T-helper 17 cell (primary cell): ENCODE data around the gene KIF9. TPM values are rescaled to one million over a fixed set of nuclear protein-coding genes. Genes with fewer than 3 reads are reported as not detected.
"Not testable (repeated sequence)": the region's sequence is repeated elsewhere in the genome, so short reads cannot be mapped to it uniquely, and the experiment has no call there.

Source experiments
- ATAC-seq: fragments of 150-1000 bp; cut with Tn5 transposase; 2 replicates; pipeline ENCODE4 v1.10.0; 2021; ENCODE audit warnings: mild to moderate bottlenecking, moderate library complexity
- DNase-seq, 3 donors: peaks; one replicate each; pipeline versions ENCODE4 v3.0.0 to v3.0.0-alpha.2; 2020 to 2021
- H3K9me3 ChIP-seq: one replicate; pipeline ENCODE4 v1.7.0; 2013; ENCODE audit warnings: low read length, mild to moderate bottlenecking; ENCODE audit not compliant: control insufficient read depth, poor library complexity, severe bottlenecking
- H3K27ac Mint-ChIP-seq: one replicate; pipeline ENCODE4 v1.8.0; 2022; ENCODE audit warnings: mild to moderate bottlenecking, moderate library complexity, mixed read lengths
- H3K27me3 Mint-ChIP-seq: one replicate; pipeline ENCODE4 v1.8.0; 2022; ENCODE audit warnings: mixed read lengths
- H3K36me3 Mint-ChIP-seq: one replicate; pipeline ENCODE4 v1.8.0; 2022; ENCODE audit warnings: low read depth, mixed read lengths
- H3K4me1 Mint-ChIP-seq: one replicate; pipeline ENCODE4 v1.8.0; 2022; ENCODE audit warnings: mild to moderate bottlenecking, mixed read lengths
- H3K4me3 Mint-ChIP-seq: one replicate; pipeline ENCODE4 v1.8.0; 2022; ENCODE audit warnings: mild to moderate bottlenecking, moderate library complexity, mixed read lengths
- total RNA-seq, 4 donors: library from RNA in 2 of 4; stranded (reverse) in 2 of 4; gene quantifications; one replicate each; pipeline ENCODE4 v1.2.3 and lab custom pipeline; 2022 to 2026

KIF9 gene
- total RNA-seq, 2 donors from 2014 or later, result 15.3 to 24.6 TPM

- no peaks in the 10 kb centered on the region for H3K27me3 Mint-ChIP-seq
- no peak overlapping the region for H3K27ac Mint-ChIP-seq
- DNase-seq (no peak), ATAC-seq (no peak)
- H3K36me3 Mint-ChIP-seq, result peaks cover 12% of the 10 kb centered on the region
- H3K4me1 Mint-ChIP-seq, result peaks cover 28% of the 10 kb centered on the region
- no peak overlapping the region for H3K4me3 Mint-ChIP-seq
- H3K9me3 ChIP-seq, result no peaks in the 10 kb centered on the region
Measured at GRCh38 chr3:47306022-47306421, 23.4 kb upstream of the KIF9 start.

- no peak for ATAC-seq
- Mint-ChIP-seq H3K4me3 (no peak overlapping the region), H3K4me1 (peaks cover 37% of the 10 kb centered on the region), H3K36me3 (peaks cover 4% of the 10 kb centered on the region), H3K27me3 (no peaks in the 10 kb centered on the region), H3K27ac (peak overlapping the region; percentile 49)
- no peak for DNase-seq
- H3K9me3 ChIP-seq, result no peaks in the 10 kb centered on the region
Measured at GRCh38 chr3:47301456-47301855, 18.9 kb upstream of the KIF9 start.

- H3K9me3 ChIP-seq, result no peaks in the 10 kb centered on the region
- Mint-ChIP-seq H3K36me3 (peaks cover 6% of the 10 kb centered on the region), H3K4me3 (no peak overlapping the region), H3K4me1 (peaks cover 47% of the 10 kb centered on the region), H3K27ac (peak overlapping the region; percentile 53), H3K27me3 (no peaks in the 10 kb centered on the region)
- ATAC-seq, result peak; percentile 12
- DNase-seq, result no peak
Measured at GRCh38 chr3:47299381-47300318, 17.1 kb upstream of the KIF9 start.

- H3K4me1 Mint-ChIP-seq, result peaks cover 56% of the 10 kb centered on the region
- peaks cover 6% of the 10 kb centered on the region for H3K36me3 Mint-ChIP-seq
- ATAC-seq, result no peak
- no peak for DNase-seq
- no peak overlapping the region for H3K27ac Mint-ChIP-seq
- H3K9me3 ChIP-seq, result no peaks in the 10 kb centered on the region
- no peaks in the 10 kb centered on the region for H3K27me3 Mint-ChIP-seq
- no peak overlapping the region for H3K4me3 Mint-ChIP-seq
Measured at GRCh38 chr3:47298439-47298838, 15.8 kb upstream of the KIF9 start.

DNA sequence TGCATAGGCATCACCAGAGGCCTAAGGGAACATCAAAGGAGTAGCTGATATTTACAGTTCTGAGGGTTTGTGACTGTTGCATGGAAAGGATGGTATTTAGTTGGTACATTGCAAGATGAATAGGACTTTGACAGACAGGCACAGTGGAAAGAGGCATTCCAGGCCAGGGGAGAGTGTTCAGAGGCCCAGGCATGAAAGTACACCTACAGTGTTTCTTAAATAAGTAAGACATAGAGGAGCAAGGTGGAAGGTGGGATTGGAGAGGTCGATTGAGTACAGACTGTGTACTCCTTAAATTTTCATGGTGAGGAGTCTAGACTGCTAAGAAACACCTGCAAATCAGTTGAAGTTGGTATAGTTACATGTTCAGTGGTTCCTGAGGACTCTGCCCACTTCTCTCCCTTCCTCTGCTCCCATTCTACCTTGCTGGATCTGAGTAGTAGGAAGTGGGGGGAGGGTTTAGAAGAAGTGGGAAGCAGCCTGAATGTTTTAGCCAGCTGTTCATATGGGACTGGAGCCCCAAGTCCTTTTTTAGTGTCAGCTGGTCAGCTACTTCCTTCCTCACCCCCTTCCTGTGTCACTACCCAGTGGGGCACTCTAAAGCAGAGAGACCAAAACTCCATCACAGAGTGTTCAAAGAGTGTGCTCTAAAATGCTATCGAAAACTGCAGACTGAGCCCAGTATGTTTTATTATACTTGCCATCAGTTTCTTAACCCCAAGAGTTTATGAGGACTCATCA is 14.1 kb upstream of the KIF9 start:
- no peak overlapping the region for H3K4me3 Mint-ChIP-seq
- DNase-seq (no peak), ATAC-seq (no peak)
- peak overlapping the region; percentile 41 for H3K27ac Mint-ChIP-seq
- no peaks in the 10 kb centered on the region for H3K27me3 Mint-ChIP-seq
- H3K4me1 Mint-ChIP-seq, result peaks cover 54% of the 10 kb centered on the region
- no peaks in the 10 kb centered on the region for H3K9me3 ChIP-seq
- H3K36me3 Mint-ChIP-seq, result peaks cover 2% of the 10 kb centered on the region

DNA sequence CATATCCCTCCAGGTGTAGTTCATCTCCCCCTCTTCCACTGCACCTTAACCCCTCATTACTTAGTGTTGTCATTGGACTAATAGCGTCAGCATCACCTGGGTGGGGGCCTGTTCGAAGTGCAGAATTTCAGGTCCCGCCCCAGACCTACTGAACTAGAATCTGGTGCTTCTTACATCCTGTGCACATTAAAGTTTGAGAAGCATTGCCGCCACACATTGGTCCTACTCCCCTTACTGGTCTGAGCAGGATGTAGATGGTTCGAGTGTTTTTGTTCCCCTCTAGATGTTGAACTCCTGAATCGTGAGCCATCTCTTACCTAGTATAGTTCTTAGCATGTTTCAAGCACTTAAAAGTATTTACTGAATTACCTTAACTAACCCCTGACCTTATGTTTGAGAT is 13.4 kb upstream of the KIF9 start:
- Mint-ChIP-seq H3K4me1 (peaks cover 52% of the 10 kb centered on the region), H3K4me3 (peak overlapping the region; percentile 9), H3K27ac (peak overlapping the region; percentile 41), H3K36me3 (peaks cover 2% of the 10 kb centered on the region), H3K27me3 (no peaks in the 10 kb centered on the region)
- no peak for DNase-seq
- ATAC-seq, result no peak
- no peaks in the 10 kb centered on the region for H3K9me3 ChIP-seq

GRCh38 chr3:47295322-47295721 is 12.7 kb upstream of the KIF9 start:
- no peak for DNase-seq
- Mint-ChIP-seq H3K27ac (peak overlapping the region; percentile 16), H3K36me3 (peaks cover 2% of the 10 kb centered on the region), H3K4me3 (no peak overlapping the region), H3K27me3 (no peaks in the 10 kb centered on the region), H3K4me1 (peaks cover 55% of the 10 kb centered on the region)
- no peaks in the 10 kb centered on the region for H3K9me3 ChIP-seq
- ATAC-seq, result no peak

DNA sequence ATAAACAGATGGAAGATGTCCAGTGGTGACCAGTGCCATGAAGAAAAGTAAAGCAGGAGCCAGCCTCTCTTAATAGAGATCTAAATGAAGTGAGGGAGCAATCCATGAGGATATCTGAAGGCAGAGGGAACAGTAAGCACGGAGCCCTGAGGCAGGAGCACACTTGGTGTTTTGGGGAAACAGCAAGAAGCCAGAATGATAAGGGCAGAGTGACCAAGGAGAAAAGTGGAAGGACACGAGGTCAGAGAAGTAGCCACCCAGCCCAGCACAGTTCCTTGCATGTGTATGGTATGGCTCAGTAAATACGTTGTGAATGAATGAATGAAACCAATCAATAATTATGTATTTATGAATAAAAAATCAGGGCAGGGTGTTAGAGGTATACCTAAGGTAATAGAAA is 11.8 kb upstream of the KIF9 start:
- ATAC-seq, result no peak
- peaks cover 51% of the 10 kb centered on the region for H3K4me1 Mint-ChIP-seq
- DNase-seq, result no peak
- H3K27ac Mint-ChIP-seq, result peak overlapping the region; percentile 47
- no peaks in the 10 kb centered on the region for H3K27me3 Mint-ChIP-seq
- H3K4me3 Mint-ChIP-seq, result no peak overlapping the region
- H3K36me3 Mint-ChIP-seq, result peaks cover 2% of the 10 kb centered on the region
- H3K9me3 ChIP-seq, result no peaks in the 10 kb centered on the region

DNA sequence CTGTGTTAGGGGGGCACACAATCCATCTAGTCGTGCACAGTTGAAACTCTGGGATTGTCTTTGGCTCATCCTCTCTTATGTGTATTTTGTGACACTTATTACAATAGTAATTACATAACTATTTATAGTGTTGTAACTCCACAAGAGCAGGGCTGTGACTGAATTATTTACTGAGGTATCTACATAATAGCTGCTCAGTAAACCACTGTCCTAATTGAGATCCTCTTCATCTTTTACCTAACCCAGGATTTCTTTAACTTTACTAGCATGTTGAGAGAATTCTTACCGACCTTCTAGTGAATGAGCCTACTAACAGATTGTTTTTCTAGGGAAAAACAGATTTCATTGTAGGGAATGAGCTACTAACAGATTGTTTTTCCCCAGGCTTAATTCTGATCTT is 11.2 kb upstream of the KIF9 start:
- Mint-ChIP-seq H3K27me3 (no peaks in the 10 kb centered on the region), H3K36me3 (peaks cover 6% of the 10 kb centered on the region), H3K4me1 (peaks cover 53% of the 10 kb centered on the region), H3K4me3 (no peak overlapping the region), H3K27ac (peak overlapping the region; percentile 47)
- ATAC-seq (no peak), DNase-seq (no peak)
- H3K9me3 ChIP-seq, result no peaks in the 10 kb centered on the region

DNA sequence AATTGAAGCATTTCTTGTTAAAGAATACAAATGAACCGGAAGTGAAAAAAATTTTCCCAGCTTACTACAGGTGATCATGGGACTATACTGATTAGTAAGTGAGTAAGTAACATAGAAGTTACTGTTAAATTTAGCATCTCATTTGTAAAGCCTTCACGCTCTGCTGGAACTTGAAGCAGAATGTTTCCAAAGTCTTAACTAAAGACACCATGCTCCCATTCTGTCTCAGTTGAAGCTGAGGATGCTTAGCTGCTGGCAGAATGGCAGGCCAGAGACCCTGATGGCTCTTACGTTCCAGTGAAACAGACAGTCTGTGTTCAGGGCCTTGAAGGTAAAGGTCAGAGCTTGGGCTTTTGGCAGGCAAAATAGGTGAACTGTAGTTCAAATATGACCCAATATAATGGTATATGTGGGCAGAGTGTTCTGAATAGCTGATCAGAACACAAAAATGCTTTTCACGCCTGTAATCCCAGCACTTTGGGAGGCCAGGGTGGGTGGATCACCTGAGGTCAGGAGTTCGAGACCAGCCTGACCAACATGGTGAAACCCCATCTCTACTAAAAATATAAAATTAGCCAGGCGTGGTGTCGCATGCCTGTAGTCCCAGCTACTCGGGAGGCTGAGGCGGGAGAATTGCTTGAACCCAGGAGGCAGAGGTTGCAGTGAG is 9.3 kb upstream of the KIF9 start:
- H3K9me3 ChIP-seq, H3K27me3 Mint-ChIP-seq, DNase-seq, ATAC-seq, H3K4me3 Mint-ChIP-seq, H3K27ac Mint-ChIP-seq, H3K36me3 Mint-ChIP-seq: not testable (repeated sequence)
- peaks cover 44% of the 10 kb centered on the region for H3K4me1 Mint-ChIP-seq

DNA sequence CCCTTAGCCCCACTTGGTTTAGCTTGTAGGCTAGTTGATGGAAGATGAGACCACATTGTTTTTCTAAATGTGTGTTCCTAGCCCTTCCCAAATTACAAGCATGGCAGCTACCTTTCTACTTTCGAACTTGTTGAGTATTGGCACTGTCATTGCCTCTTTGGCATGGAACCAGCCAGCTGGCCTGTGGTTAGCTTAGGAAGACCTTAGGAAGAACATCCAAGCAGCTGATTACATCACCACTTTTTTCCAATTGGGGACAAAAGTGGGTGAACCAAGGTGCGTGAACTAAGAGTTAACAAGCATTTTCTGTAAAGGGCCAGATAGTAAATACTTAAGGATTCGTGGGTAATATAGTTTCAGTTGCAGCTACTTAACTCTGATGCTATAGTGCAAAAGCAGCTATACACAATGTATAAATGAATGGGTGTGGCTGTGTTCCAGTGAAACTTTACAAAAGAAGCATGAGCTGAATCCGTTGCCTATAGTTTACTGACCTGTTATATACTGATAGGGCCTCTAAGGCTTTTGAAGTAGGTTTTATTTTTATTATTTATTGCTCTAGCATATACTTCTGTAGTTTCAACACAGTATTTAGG is 8.7 kb upstream of the KIF9 start:
- H3K36me3 Mint-ChIP-seq, result peaks cover 6% of the 10 kb centered on the region
- ATAC-seq (no peak), DNase-seq (no peak)
- no peak overlapping the region for H3K27ac Mint-ChIP-seq
- no peaks in the 10 kb centered on the region for H3K9me3 ChIP-seq
- peaks cover 41% of the 10 kb centered on the region for H3K4me1 Mint-ChIP-seq
- H3K27me3 Mint-ChIP-seq, result no peaks in the 10 kb centered on the region
- no peak overlapping the region for H3K4me3 Mint-ChIP-seq

- no peaks in the 10 kb centered on the region for H3K9me3 ChIP-seq
- H3K27me3 Mint-ChIP-seq, result no peaks in the 10 kb centered on the region
- peak overlapping the region; percentile 53 for H3K27ac Mint-ChIP-seq
- peaks cover 4% of the 10 kb centered on the region for H3K36me3 Mint-ChIP-seq
- no peak for DNase-seq
- ATAC-seq, result no peak
- peaks cover 34% of the 10 kb centered on the region for H3K4me1 Mint-ChIP-seq
- H3K4me3 Mint-ChIP-seq, result no peak overlapping the region
Measured at GRCh38 chr3:47288966-47289910, 6.6 kb upstream of the KIF9 start.
